Right lobe of liver (tissue), 6 donors: ENCODE results near the gene MARCHF10. TPM values are rescaled to one million over a fixed set of nuclear protein-coding genes. Genes with fewer than 3 reads are reported as not detected.
A peak's percentile ranks its signal among the peaks of the same experiment; 100 is the strongest.
"Not testable (repeated sequence)": the region's sequence is repeated elsewhere in the genome, so short reads cannot be mapped to it uniquely, and the experiment has no call there.

Source experiments
- ATAC-seq, 4 donors: fragments of 200-7000 bp; cut with Tn5 transposase; one replicate each; pipeline ENCODE4 v1.9.1; 2020; ENCODE audit warnings: mild to moderate bottlenecking in 4 of 4, moderate library complexity in 4 of 4
- DNase-seq, 3 donors: peaks; one replicate each; pipeline ENCODE4 v3.0.0-alpha.2; 2020
- H3K27ac ChIP-seq, 3 donors: fragments of 200-600 bp; one replicate each; pipeline ENCODE4 v1.8.0; 2022
- H3K27me3 ChIP-seq, 2 donors: fragments of 200-600 bp; one replicate each; pipeline ENCODE4 v1.8.0; 2022
- H3K36me3 ChIP-seq, 4 donors: fragments of 200-600 bp; sonication (generic) in 1 of 4; one replicate each; pipeline versions ENCODE4 v1.5.1 to v1.8.0; 2017 to 2022; ENCODE audit warnings: control low read depth in 1 of 4
- H3K4me1 ChIP-seq, 4 donors: fragments of 200-600 bp; sonication (generic) in 1 of 4; one replicate each; pipeline versions ENCODE4 v1.5.1 to v1.8.0; 2017 to 2022; ENCODE audit warnings: control low read depth in 1 of 4
- H3K4me3 ChIP-seq, 3 donors: fragments of 200-600 bp; one replicate each; pipeline ENCODE4 v1.8.0; 2022
- H3K9me3 ChIP-seq, 4 donors: fragments of 200-600 bp; sonication (generic) in 1 of 4; one replicate each; pipeline versions ENCODE4 v1.5.1 to v1.8.0; 2017 to 2022; ENCODE audit warnings: control low read depth in 1 of 4
- CTCF ChIP-seq, 4 donors: fragments of 200-600 bp in 3 of 4; fragments of 450-650 bp in 1 of 4; IDR thresholded peaks; one replicate each; pipeline versions ENCODE4 v1.5.1 to v1.8.0; 2016 to 2022; ENCODE audit warnings: antibody characterized with exemption in 4 of 4, mild to moderate bottlenecking in 2 of 4
- POLR2A ChIP-seq: fragments of 450-650 bp; IDR thresholded peaks from one replicate; pipeline ENCODE4 v1.6.1; 2017; ENCODE audit warnings: antibody characterized with exemption, mild to moderate bottlenecking
- WGBS: methylation state at CpG from one replicate; pipeline ENCODE4 v1.1.6; 2018; ENCODE audit warnings: low coverage, low lambda C conversion rate; ENCODE audit not compliant: insufficient coverage; ENCODE audit errors: missing lambda C conversion rate; 5-methylcytosine and 5-hydroxymethylcytosine counted together
- intact Hi-C, 2 donors: fragments of 100-400 bp; cut with DNase I; formaldehyde crosslinking; loops; one replicate each; pipeline versions ENCODE4 v1.11.2 to v1.14.1; 2022
- total RNA-seq, 6 experiments: library from RNA; depleted of rRNA in 2 of 6; stranded (reverse); fragments of >200 nt in 2 of 6; fragmentation: NEBNext Ultra II Directional in 3 of 6; extraction: Animal tissue kit (Norgen Biotek cat#: 25700) in 3 of 6; gene quantifications; one replicate each; pipeline versions ENCODE4 v1.1.0 to v1.2.4, GENCODE V29; 2016 to 2023
- donor health status: DM: no; HTN: yes; CAD: no.
- donor health status: DM: no; HTN: no; CAD: no.
- donor health status: DM: no; HTN: no; CAD: no.
- donor health status: DM: no; HTN: yes; CAD: no.
- donor health status: DM: no; HTN: yes; CAD: no.

MARCHF10 gene
- total RNA-seq, 6 experiments from 2014 or later: not detected

DNA sequence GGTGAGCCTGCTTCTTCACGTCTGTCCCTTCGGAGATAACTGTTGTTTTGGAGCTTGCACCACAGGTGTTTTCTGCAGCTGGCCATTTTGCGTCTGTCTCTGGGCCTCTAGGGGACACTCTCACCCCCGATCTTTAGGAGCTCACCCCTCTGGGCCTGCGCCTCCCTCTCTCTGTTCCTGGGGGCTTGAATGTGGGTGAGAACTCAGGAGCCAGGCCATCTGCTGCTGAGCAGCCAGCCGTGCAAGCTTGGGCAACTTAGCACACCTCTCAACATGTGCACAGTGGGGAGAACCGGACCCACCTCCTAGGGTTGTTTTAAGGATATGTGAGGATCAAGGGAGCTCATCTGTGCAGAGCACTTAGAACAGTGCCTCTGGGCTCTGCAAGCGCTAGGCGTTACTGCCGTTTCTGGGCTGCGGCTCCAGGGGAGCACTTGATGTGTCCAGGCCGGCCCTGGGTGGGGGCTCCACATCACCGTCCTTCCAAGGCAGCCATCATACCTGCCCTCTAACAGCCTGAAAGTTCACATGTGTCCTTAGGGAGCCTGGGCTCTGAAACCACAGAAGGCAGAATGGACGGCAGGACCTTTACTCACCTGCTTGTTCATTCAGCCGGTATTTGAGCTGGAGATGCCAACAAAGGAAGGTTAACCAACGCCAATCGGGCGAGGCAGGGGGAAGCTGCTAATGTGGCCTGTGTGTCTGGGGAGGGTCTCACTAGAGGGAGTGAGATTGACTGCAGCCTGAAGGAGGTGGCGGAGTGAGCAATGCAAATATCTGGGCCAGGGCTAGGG, 114.3 kb downstream of the MARCHF10 start:
- intact Hi-C loops: no loop called here
- no peaks in the 10 kb centered on the region for H3K4me1 ChIP-seq
- H3K4me3 ChIP-seq: no peak overlapping the region
- no peaks in the 10 kb centered on the region for H3K27me3 ChIP-seq
- DNase-seq (no peak), ATAC-seq (no peak)
- no peaks in the 10 kb centered on the region for H3K9me3 ChIP-seq
- H3K36me3 ChIP-seq: no peaks in the 10 kb centered on the region
- H3K27ac ChIP-seq: no peak overlapping the region
- 63% methylated on average over 11 of the region's 19 CpGs for WGBS
- TF ChIP-seq CTCF (IDR thresholded peaks at IDR 0.05) (no peak), POLR2A (no peak)

DNA sequence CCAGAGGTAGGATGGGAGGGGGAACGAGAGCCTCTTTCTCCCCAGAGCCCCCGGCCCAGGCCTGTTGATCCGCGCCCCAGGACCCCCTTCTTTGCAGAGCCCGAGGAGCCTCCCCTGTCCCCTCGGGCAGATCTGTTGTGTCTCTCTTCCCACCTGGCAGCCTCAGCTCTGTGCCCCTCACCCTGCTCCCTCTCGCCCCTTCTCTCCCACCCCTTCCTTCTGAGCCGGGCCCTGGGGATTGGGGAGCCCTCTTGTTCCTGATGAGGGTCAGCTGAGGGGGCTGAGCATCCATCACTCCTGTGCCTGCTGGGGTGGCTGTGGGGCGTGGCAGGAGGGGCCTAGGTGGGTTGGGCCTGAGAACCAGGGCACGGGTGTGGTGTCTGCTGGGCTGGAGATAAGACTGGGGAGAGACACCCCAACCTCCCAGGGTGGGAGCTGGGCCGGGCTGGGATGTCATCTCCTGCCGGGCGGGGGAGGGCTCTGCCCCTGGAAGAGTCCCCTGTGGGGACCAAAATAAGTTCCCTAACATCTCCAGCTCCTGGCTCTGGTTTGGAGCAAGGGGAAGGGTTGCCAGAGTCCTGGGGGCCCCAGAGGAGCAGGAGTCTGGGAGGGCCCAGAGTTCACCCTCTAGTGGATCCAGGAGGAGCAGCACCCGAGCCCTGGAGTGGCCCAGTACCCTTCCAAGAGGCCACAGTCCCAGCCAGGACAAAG, 115.2 kb downstream of the MARCHF10 start:
- no peaks in the 10 kb centered on the region for H3K9me3 ChIP-seq
- no peaks in the 10 kb centered on the region for H3K4me1 ChIP-seq
- peak in 3 of 4 donors; percentile 19 to 29 (median 20) for TF ChIP-seq CTCF (IDR thresholded peaks at IDR 0.05)
- no peak for TF ChIP-seq POLR2A
- no peaks in the 10 kb centered on the region for H3K27me3 ChIP-seq
- no peak for DNase-seq
- H3K36me3 ChIP-seq: no peaks in the 10 kb centered on the region
- H3K4me3 ChIP-seq: no peak overlapping the region
- peak in 3 of 4 donors; percentile 13 to 30 (median 17) for ATAC-seq
- intact Hi-C loops: no loop called here
- WGBS: 100% methylated on average over 1 of the region's 14 CpGs
- H3K27ac ChIP-seq: no peak overlapping the region

- no peak for TF ChIP-seq CTCF (IDR thresholded peaks at IDR 0.05)
- TF ChIP-seq POLR2A: no peak
- intact Hi-C loops: no loop called here
- Histone ChIP-seq H3K36me3 (no peaks in the 10 kb centered on the region), H3K9me3 (no peaks in the 10 kb centered on the region), H3K27ac (no peak overlapping the region), H3K4me3 (no peak overlapping the region), H3K27me3 (no peaks in the 10 kb centered on the region), H3K4me1 (no peaks in the 10 kb centered on the region)
- DNase-seq (no peak), ATAC-seq (no peak)
- WGBS: 92% methylated on average over 15 of the region's 20 CpGs
Observed at GRCh38 chr17:62692159-62692651, 115.9 kb downstream of the MARCHF10 start.

- H3K27me3 ChIP-seq, H3K4me3 ChIP-seq, H3K27ac ChIP-seq, H3K36me3 ChIP-seq, DNase-seq, intact Hi-C loops, H3K9me3 ChIP-seq, ATAC-seq, H3K4me1 ChIP-seq: not testable (repeated sequence)
- WGBS: 93% methylated on average over 3 of the region's 8 CpGs
Observed at GRCh38 chr17:62691589-62691915, 116.6 kb downstream of the MARCHF10 start.
